Testis (tissue), 2 donors: ENCODE results near the gene FAM163B.

Source experiments
- CTCF ChIP-seq, 3 experiments: fragments of 450-650 bp in 2 of 3; fragments of 200-600 bp in 1 of 3; sonication (generic) in 1 of 3; IDR thresholded peaks; one replicate each; pipeline ENCODE4 v1.5.1; 2016 to 2019; ENCODE audit warnings: antibody characterized with exemption in 3 of 3, mild to moderate bottlenecking in 2 of 3, moderate library complexity in 1 of 3
- POLR2A ChIP-seq: fragments of 450-650 bp; IDR thresholded peaks from one replicate; pipeline ENCODE4 v1.6.1; 2017; ENCODE audit warnings: antibody characterized with exemption, mild to moderate bottlenecking, moderate library complexity

GRCh38 chr9:133580419-133580738 is 28.8 kb downstream of the FAM163B start:
- TF ChIP-seq CTCF (IDR thresholded peaks at IDR 0.05) = no peak
- no peak for TF ChIP-seq POLR2A
